Activated naive CD4-positive, alpha-beta T cell treated with anti-CD3 and anti-CD28 coated beads for 36 hours (primary cell): Measurements from ENCODE around the gene SPTB. TPM values are rescaled to one million over a fixed set of nuclear protein-coding genes. Genes with fewer than 3 reads are reported as not detected.

ENCODE experiments used
- CTCF ChIA-PET: fragments of 350-600 bp; sonication (Branson Sonifier 250); formaldehyde crosslinking; loops from one replicate; lab custom pipeline; 2021; ENCODE audit warnings: antibody characterized with exemption; lab: Charles Lee
- DNase-seq: peaks from one replicate; pipeline ENCODE4 v3.0.0-alpha.2; 2020
- H3K27ac Mint-ChIP-seq: one replicate; pipeline ENCODE4 v1.8.0; 2021; ENCODE audit warnings: mild to moderate bottlenecking, mixed read lengths
- H3K27me3 Mint-ChIP-seq: one replicate; pipeline ENCODE4 v1.8.0; 2021; ENCODE audit warnings: low read depth, mixed read lengths
- H3K36me3 Mint-ChIP-seq: one replicate; pipeline ENCODE4 v1.8.0; 2021; ENCODE audit warnings: low read depth, mixed read lengths
- H3K4me1 Mint-ChIP-seq: one replicate; pipeline ENCODE4 v1.8.0; 2021; ENCODE audit warnings: low read depth, mixed read lengths
- H3K4me3 Mint-ChIP-seq: one replicate; pipeline ENCODE4 v1.8.0; 2021; ENCODE audit warnings: mild to moderate bottlenecking, moderate library complexity, mixed read lengths
- H3K9me3 Mint-ChIP-seq: one replicate; pipeline ENCODE4 v1.8.0; 2021; ENCODE audit warnings: mixed read lengths
- intact Hi-C: fragments of 100-400 bp; cut with micrococcal nuclease; formaldehyde crosslinking; loops from one replicate; pipeline ENCODE4 v1.15.1; 2023
- total RNA-seq, 2 experiments: library from RNA; stranded (reverse); gene quantifications; one replicate each; pipeline ENCODE4 v1.2.3, GENCODE V29; 2021

SPTB gene
- total RNA-seq, 2 experiments from 2014 or later: 0.42 to 0.55 TPM

- intact Hi-C loops: no loop called here
- Mint-ChIP-seq H3K27me3 (no peaks in the 10 kb centered on the region), H3K36me3 (no peaks in the 10 kb centered on the region), H3K4me1 (no peaks in the 10 kb centered on the region), H3K9me3 (no peaks in the 10 kb centered on the region), H3K27ac (no peak overlapping the region), H3K4me3 (no peak overlapping the region)
- CTCF ChIA-PET: interaction anchor here (0.6 to 1.0 kb wide), 3 partner anchors 8 to 96 kb away, joined by 3 to 4 read pairs (median 3); no protein-coding TSS in a partner anchor
- no peak for DNase-seq
These were observed 83.8 kb downstream of the SPTB start for GRCh38 chr14:64795921-64796320.

- H3K27ac Mint-ChIP-seq: no peak overlapping the region
- H3K4me1 Mint-ChIP-seq: no peaks in the 10 kb centered on the region
- DNase-seq: no peak
- CTCF ChIA-PET: interaction anchor here (0.6 to 1.0 kb wide), 4 partner anchors 9 to 49 kb away, joined by 3 to 4 read pairs (median 4); no protein-coding TSS in a partner anchor
- no peaks in the 10 kb centered on the region for H3K9me3 Mint-ChIP-seq
- intact Hi-C loops: no loop called here
- H3K4me3 Mint-ChIP-seq: no peak overlapping the region
- no peaks in the 10 kb centered on the region for H3K36me3 Mint-ChIP-seq
- H3K27me3 Mint-ChIP-seq: no peaks in the 10 kb centered on the region
These were observed 84.5 kb downstream of the SPTB start for GRCh38 chr14:64795211-64795610.

GRCh38 chr14:64792871-64793560 is 86.7 kb downstream of the SPTB start:
- H3K36me3 Mint-ChIP-seq: no peaks in the 10 kb centered on the region
- no peaks in the 10 kb centered on the region for H3K4me1 Mint-ChIP-seq
- H3K27ac Mint-ChIP-seq: no peak overlapping the region
- no peaks in the 10 kb centered on the region for H3K9me3 Mint-ChIP-seq
- CTCF ChIA-PET: interaction anchor here (1.3 kb wide), 1 partner anchor 9 kb away, joined by 4 read pairs; no protein-coding TSS in a partner anchor
- intact Hi-C loops: no loop called here
- H3K4me3 Mint-ChIP-seq: no peak overlapping the region
- no peaks in the 10 kb centered on the region for H3K27me3 Mint-ChIP-seq
- DNase-seq: no peak

- no peaks in the 10 kb centered on the region for H3K27me3 Mint-ChIP-seq
- H3K27ac Mint-ChIP-seq: no peak overlapping the region
- intact Hi-C loops: no loop called here
- DNase-seq: no peak
- no peaks in the 10 kb centered on the region for H3K9me3 Mint-ChIP-seq
- H3K4me3 Mint-ChIP-seq: no peak overlapping the region
- no peaks in the 10 kb centered on the region for H3K36me3 Mint-ChIP-seq
- CTCF ChIA-PET: no interaction called here
- no peaks in the 10 kb centered on the region for H3K4me1 Mint-ChIP-seq
These were observed 87.5 kb downstream of the SPTB start for GRCh38 chr14:64792231-64792630.

- no peak for DNase-seq
- CTCF ChIA-PET: interaction anchor here (1.3 kb wide), 1 partner anchor 10 kb away, joined by 4 read pairs; no protein-coding TSS in a partner anchor
- no peaks in the 10 kb centered on the region for H3K9me3 Mint-ChIP-seq
- H3K4me1 Mint-ChIP-seq: no peaks in the 10 kb centered on the region
- H3K27me3 Mint-ChIP-seq: no peaks in the 10 kb centered on the region
- no peak overlapping the region for H3K4me3 Mint-ChIP-seq
- no peaks in the 10 kb centered on the region for H3K36me3 Mint-ChIP-seq
- intact Hi-C loops: no loop called here
- H3K27ac Mint-ChIP-seq: no peak overlapping the region
These were observed 89.2 kb downstream of the SPTB start for GRCh38 chr14:64790478-64790877.

GRCh38 chr14:64789696-64790095 is 90.0 kb downstream of the SPTB start:
- DNase-seq: no peak
- H3K36me3 Mint-ChIP-seq: no peaks in the 10 kb centered on the region
- no peak overlapping the region for H3K4me3 Mint-ChIP-seq
- no peaks in the 10 kb centered on the region for H3K9me3 Mint-ChIP-seq
- CTCF ChIA-PET: interaction anchor here (0.7 to 1.3 kb wide), 2 partner anchors 10 to 340 kb away, joined by 3 to 4 read pairs; no protein-coding TSS in a partner anchor
- H3K27me3 Mint-ChIP-seq: no peaks in the 10 kb centered on the region
- no peaks in the 10 kb centered on the region for H3K4me1 Mint-ChIP-seq
- H3K27ac Mint-ChIP-seq: no peak overlapping the region
- intact Hi-C loops: no loop called here

GRCh38 chr14:64788706-64789105 is 91.0 kb downstream of the SPTB start:
- Mint-ChIP-seq H3K4me1 (no peaks in the 10 kb centered on the region), H3K27me3 (no peaks in the 10 kb centered on the region), H3K4me3 (no peak overlapping the region), H3K36me3 (no peaks in the 10 kb centered on the region), H3K27ac (no peak overlapping the region), H3K9me3 (no peaks in the 10 kb centered on the region)
- intact Hi-C loops: no loop called here
- CTCF ChIA-PET: interaction anchor here (0.6 kb wide), 1 partner anchor 32 kb away, joined by 3 read pairs; no protein-coding TSS in a partner anchor
- peak; percentile 17 for DNase-seq

GRCh38 chr14:64787619-64788018 is 92.1 kb downstream of the SPTB start:
- H3K4me3 Mint-ChIP-seq: no peak overlapping the region
- intact Hi-C loops: no loop called here
- no peaks in the 10 kb centered on the region for H3K36me3 Mint-ChIP-seq
- CTCF ChIA-PET: no interaction called here
- no peak overlapping the region for H3K27ac Mint-ChIP-seq
- no peaks in the 10 kb centered on the region for H3K27me3 Mint-ChIP-seq
- H3K4me1 Mint-ChIP-seq: no peaks in the 10 kb centered on the region
- no peak for DNase-seq
- H3K9me3 Mint-ChIP-seq: no peaks in the 10 kb centered on the region

GRCh38 chr14:64786296-64787149 is 93.2 kb downstream of the SPTB start:
- Mint-ChIP-seq H3K4me3 (no peak overlapping the region), H3K27me3 (no peaks in the 10 kb centered on the region), H3K9me3 (no peaks in the 10 kb centered on the region), H3K4me1 (no peaks in the 10 kb centered on the region), H3K27ac (no peak overlapping the region), H3K36me3 (no peaks in the 10 kb centered on the region)
- no peak for DNase-seq
- CTCF ChIA-PET: interaction anchor here (0.6 kb wide), 1 partner anchor 106 kb away, joined by 3 read pairs; no protein-coding TSS in a partner anchor
- intact Hi-C loops: no loop called here

- CTCF ChIA-PET: no interaction called here
- H3K4me3 Mint-ChIP-seq: no peak overlapping the region
- DNase-seq: no peak
- intact Hi-C loops: no loop called here
- no peaks in the 10 kb centered on the region for H3K9me3 Mint-ChIP-seq
- H3K27ac Mint-ChIP-seq: no peak overlapping the region
- no peaks in the 10 kb centered on the region for H3K27me3 Mint-ChIP-seq
- H3K4me1 Mint-ChIP-seq: no peaks in the 10 kb centered on the region
- no peaks in the 10 kb centered on the region for H3K36me3 Mint-ChIP-seq
These were observed 95.7 kb downstream of the SPTB start for GRCh38 chr14:64784006-64784405.

- Mint-ChIP-seq H3K27me3 (no peaks in the 10 kb centered on the region), H3K4me1 (no peaks in the 10 kb centered on the region), H3K36me3 (no peaks in the 10 kb centered on the region), H3K9me3 (no peaks in the 10 kb centered on the region), H3K4me3 (no peak overlapping the region), H3K27ac (no peak overlapping the region)
- no peak for DNase-seq
- intact Hi-C loops: no loop called here
- CTCF ChIA-PET: interaction anchor here (0.7 to 1.6 kb wide), 2 partner anchors 23 to 139 kb away, joined by 3 to 4 read pairs; no protein-coding TSS in a partner anchor
These were observed 97.5 kb downstream of the SPTB start for GRCh38 chr14:64782196-64782595.

- intact Hi-C loops: no loop called here
- Mint-ChIP-seq H3K4me1 (no peaks in the 10 kb centered on the region), H3K27ac (no peak overlapping the region), H3K27me3 (no peaks in the 10 kb centered on the region), H3K4me3 (no peak overlapping the region), H3K36me3 (no peaks in the 10 kb centered on the region), H3K9me3 (no peaks in the 10 kb centered on the region)
- CTCF ChIA-PET: interaction anchor here (0.6 to 1.6 kb wide), 3 partner anchors 15 to 226 kb away, joined by 3 to 6 read pairs (median 3); no protein-coding TSS in a partner anchor
- no peak for DNase-seq
These were observed 100.2 kb downstream of the SPTB start for GRCh38 chr14:64779472-64779871.
